HepG2 (cell line): ENCODE data around the gene RPLP1. TPM values are rescaled to one million over a fixed set of nuclear protein-coding genes. Genes with fewer than 3 reads are reported as not detected.
A peak's percentile ranks its signal among the peaks of the same experiment; 100 is the strongest.

Experiments used
- AGO2 ChIP-seq: fragments of 200-400 bp; formaldehyde crosslinking; optimal IDR thresholded peaks from 2 replicates; pipeline ENCODE3; 2017; ENCODE audit warnings: mild to moderate bottlenecking, low read depth, low read length, moderate library complexity
- BORCS8-MEF2B ChIP-seq: sonication (generic); formaldehyde crosslinking; IDR thresholded peaks from 2 replicates; pipeline ENCODE4 v1.8.0; 2022; ENCODE audit warnings: mild to moderate bottlenecking, missing genetic modification reagents
- CHD4 ChIP-seq: fragments of 200-600 bp; sonication (generic); IDR thresholded peaks from 2 replicates; pipeline ENCODE4 v1.7.0; 2017; ENCODE audit warnings: mild to moderate bottlenecking, low read length, borderline replicate concordance
- GATA4 ChIP-seq: sonication (generic); IDR thresholded peaks from 2 replicates; pipeline ENCODE4 v1.6.1; 2016; ENCODE audit warnings: antibody characterized with exemption, low read depth, borderline replicate concordance
- HDAC2 ChIP-seq: sonication (generic); formaldehyde crosslinking; IDR thresholded peaks from 2 replicates; pipeline ENCODE4 v1.4.0; 2020; ENCODE audit warnings: missing genetic modification reagents
- KLF13 ChIP-seq: sonication (generic); formaldehyde crosslinking; IDR thresholded peaks from 2 replicates; pipeline ENCODE4 v1.4.0; 2020; ENCODE audit warnings: mild to moderate bottlenecking, missing genetic modification reagents
- MIXL1 ChIP-seq: IDR thresholded peaks from 2 replicates; pipeline ENCODE4 v1.6.1; 2016
- SNAI1 ChIP-seq: sonication (generic); formaldehyde crosslinking; IDR thresholded peaks from 2 replicates; pipeline ENCODE4 v1.5.0; 2020; ENCODE audit warnings: mild to moderate bottlenecking, missing genetic modification reagents, borderline replicate concordance
- YY1 ChIP-seq: IDR thresholded peaks from 2 replicates; pipeline ENCODE4 v1.6.1; 2011; ENCODE audit warnings: low read length, low read depth, moderate library complexity, mild to moderate bottlenecking; ENCODE audit not compliant: insufficient read depth, insufficient replicate concordance
- ZNF382 ChIP-seq: sonication (generic); formaldehyde crosslinking; IDR thresholded peaks from 2 replicates; pipeline ENCODE4 v1.5.0; 2020; ENCODE audit warnings: missing genetic modification reagents, mild to moderate bottlenecking, borderline replicate concordance
- ZNF543 ChIP-seq: sonication (generic); formaldehyde crosslinking; IDR thresholded peaks from 2 replicates; pipeline ENCODE4 v1.4.0; 2020; ENCODE audit warnings: mild to moderate bottlenecking, missing genetic modification reagents
- ZNF788 ChIP-seq: sonication (generic); formaldehyde crosslinking; IDR thresholded peaks from 2 replicates; pipeline ENCODE4 v1.5.0; 2020; ENCODE audit warnings: mild to moderate bottlenecking, missing genetic modification reagents, borderline replicate concordance
- ZNF879 ChIP-seq: sonication (generic); formaldehyde crosslinking; IDR thresholded peaks from 2 replicates; pipeline ENCODE4 v1.8.1; 2023; ENCODE audit warnings: missing genetic modification reagents
- polyA plus RNA-seq, 8 experiments: library from polyadenylated mRNA; depleted of rRNA in 3 of 8; stranded (reverse) in 7 of 8; unstranded in 1 of 8; fragments of >200 nt; fragmentation: Illumina TruSeq in 4 of 8; extraction: Trizol in 4 of 8; gene quantifications; 2 replicates each; pipeline versions ENCODE4 v1.2.1 to v1.2.3, GENCODE V29; 2011 to 2016; ENCODE audit warnings: low read depth in 4 of 8, missing spikeins in 1 of 8, mixed read lengths in 1 of 8; ENCODE audit not compliant: insufficient read depth in 1 of 8
- total RNA-seq, 5 experiments: library from RNA; depleted of rRNA; stranded (reverse); fragments of >200 nt; fragmentation: Illumina TruSeq; extraction: Trizol; gene quantifications; 2 replicates each; pipeline ENCODE4 v1.2.3, GENCODE V29; 2016; ENCODE audit warnings: low read depth in 1 of 5
- TF ChIP-seq, protein P1 (sequence below): sonication (generic); formaldehyde crosslinking; IDR thresholded peaks from 2 replicates; pipeline ENCODE4 v1.4.0; 2020; ENCODE audit warnings: mild to moderate bottlenecking, missing genetic modification reagents
- TF ChIP-seq, protein P2 (sequence below): sonication (generic); formaldehyde crosslinking; IDR thresholded peaks from 2 replicates; pipeline ENCODE4 v1.4.0; 2020; ENCODE audit warnings: mild to moderate bottlenecking, missing genetic modification reagents

RPLP1 gene
- total and polyA plus RNA-seq, 2 of the 13 experiments (the other 11 are each of a cell fraction or from before 2014, with no cell fraction given), result 817 to 929 TPM

GRCh38 chr15:69452692-69453521 lies at the start of gene RPLP1 (continued):
- peak; percentile 97 for TF ChIP-seq AGO2
- TF ChIP-seq, protein P1, sequence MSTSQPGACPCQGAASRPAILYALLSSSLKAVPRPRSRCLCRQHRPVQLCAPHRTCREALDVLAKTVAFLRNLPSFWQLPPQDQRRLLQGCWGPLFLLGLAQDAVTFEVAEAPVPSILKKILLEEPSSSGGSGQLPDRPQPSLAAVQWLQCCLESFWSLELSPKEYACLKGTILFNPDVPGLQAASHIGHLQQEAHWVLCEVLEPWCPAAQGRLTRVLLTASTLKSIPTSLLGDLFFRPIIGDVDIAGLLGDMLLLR (CRISPR knock-in tag), result peak; percentile 71; the same call in 1 of the 2 replicates
- peak; percentile 92 for TF ChIP-seq GATA4
- 0 out of 2 replicates have a peak, but pooled peaks have one; percentile 31 for TF ChIP-seq MIXL1 (CRISPR knock-in tag)
- peak; percentile 86 for TF ChIP-seq ZNF788 (CRISPR knock-in tag)
- no peak for TF ChIP-seq ZNF382
- 0 out of 2 replicates have a peak, but pooled peaks have one; percentile 51 for TF ChIP-seq ZNF879 (CRISPR knock-in tag)
- TF ChIP-seq BORCS8-MEF2B, result peak; percentile 78; the same call in 1 of the 2 replicates
- no peak for TF ChIP-seq KLF13 (CRISPR knock-in tag)
- no peak for TF ChIP-seq CHD4
- TF ChIP-seq, protein P2, sequence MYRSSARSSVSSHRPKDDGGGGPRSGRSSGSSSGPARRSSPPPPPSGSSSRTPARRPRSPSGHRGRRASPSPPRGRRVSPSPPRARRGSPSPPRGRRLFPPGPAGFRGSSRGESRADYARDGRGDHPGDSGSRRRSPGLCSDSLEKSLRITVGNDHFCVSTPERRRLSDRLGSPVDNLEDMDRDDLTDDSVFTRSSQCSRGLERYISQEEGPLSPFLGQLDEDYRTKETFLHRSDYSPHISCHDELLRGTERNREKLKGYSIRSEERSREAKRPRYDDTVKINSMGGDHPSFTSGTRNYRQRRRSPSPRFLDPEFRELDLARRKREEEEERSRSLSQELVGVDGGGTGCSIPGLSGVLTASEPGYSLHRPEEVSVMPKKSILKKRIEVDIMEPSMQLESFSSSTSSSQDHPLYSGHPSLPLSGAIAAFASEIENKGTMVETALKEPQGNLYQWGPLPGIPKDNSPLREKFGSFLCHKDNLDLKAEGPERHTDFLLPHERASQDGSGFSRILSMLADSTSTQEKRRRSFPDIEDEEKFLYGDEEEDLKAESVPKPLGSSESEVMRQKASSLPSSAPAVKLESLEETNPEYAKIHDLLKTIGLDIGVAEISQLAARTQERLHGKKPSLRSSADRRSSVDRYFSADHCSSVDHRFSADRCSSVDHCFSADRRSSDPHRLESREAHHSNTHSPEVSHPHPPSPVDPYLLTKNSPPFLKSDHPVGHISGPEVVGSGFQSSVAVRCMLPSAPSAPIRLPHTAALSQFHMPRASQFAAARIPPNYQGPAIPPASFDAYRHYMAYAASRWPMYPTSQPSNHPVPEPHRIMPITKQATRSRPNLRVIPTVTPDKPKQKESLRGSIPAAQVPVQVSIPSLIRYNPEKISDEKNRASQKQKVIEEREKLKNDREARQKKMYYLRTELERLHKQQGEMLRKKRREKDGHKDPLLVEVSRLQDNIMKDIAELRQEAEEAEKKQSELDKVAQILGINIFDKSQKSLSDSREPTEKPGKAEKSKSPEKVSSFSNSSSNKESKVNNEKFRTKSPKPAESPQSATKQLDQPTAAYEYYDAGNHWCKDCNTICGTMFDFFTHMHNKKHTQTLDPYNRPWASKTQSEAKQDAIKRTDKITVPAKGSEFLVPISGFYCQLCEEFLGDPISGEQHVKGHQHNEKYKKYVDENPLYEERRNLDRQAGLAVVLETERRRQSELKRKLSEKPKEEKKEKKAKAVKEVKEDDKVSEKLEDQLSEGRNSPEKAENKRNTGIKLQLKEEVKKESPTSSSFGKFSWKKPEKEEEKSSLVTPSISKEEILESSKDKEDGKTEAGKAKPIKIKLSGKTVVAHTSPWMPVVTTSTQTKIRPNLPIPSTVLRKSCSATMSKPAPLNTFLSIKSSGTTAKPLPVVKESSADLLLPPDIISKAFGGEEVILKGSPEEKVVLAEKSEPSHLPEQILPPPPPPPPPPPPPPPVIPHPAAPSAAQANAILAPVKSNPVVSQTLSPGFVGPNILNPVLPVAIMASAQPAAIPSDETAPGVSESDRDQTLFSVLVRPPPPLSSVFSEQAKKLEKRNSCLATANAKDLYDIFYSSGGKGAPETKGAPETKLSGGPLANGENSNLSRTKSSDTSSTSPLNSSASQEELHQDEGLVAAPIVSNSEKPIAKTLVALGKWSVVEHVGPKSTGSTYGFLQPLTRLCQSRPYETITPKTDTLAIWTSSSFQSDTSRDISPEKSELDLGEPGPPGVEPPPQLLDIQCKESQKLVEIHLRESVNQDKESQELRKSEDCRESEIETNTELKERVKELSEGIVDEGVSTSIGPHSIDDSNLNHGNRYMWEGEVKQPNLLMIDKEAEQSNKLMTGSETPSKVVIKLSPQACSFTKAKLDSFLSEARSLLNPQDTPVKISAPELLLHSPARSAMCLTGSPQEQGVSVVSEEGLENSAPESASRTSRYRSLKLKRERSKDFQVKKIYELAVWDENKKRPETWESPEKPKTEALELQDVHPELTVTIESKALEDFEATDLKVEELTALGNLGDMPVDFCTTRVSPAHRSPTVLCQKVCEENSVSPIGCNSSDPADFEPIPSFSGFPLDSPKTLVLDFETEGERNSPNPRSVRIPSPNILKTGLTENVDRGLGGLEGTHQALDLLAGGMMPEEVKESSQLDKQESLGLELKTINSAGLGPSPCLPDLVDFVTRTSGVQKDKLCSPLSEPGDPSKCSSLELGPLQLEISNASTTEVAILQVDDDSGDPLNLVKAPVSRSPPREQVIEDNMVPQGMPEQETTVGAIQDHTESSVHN (CRISPR knock-in tag), result peak; percentile 35; the same call in 1 of the 2 replicates
- peak; percentile 60 for TF ChIP-seq YY1
- TF ChIP-seq SNAI1, result peak; percentile 78
- TF ChIP-seq ZNF543, result peak; percentile 61; the same call in 1 of the 2 replicates
- TF ChIP-seq HDAC2 (CRISPR knock-in tag), result peak; percentile 50; the same call in 1 of the 2 replicates
